ENCODE measurements around the gene YAF2.
A peak's percentile ranks its signal among the peaks of the same experiment; 100 is the strongest.

The YAF2 gene

DNA sequence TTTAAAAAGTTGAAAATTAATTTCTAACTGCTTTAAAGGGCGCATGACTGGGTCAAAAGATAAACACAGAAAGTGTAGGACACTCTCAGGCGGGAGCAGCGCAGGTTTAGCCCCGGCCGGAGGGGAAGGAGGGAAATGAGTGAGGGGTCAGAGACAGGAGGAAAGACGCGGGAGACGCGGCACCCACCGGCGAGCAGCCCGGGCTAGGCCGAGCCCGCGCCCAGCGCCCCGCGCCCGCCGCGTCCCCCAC is 94.0 kb downstream of the YAF2 start:
- no peak for TF ChIP-seq CTCF (IDR thresholded peaks at IDR 0.05)
- no peak for TF ChIP-seq ZFX (IDR thresholded peaks at IDR 0.05; ENCODE audit: borderline replicate concordance)
- H3K27ac ChIP-seq = peak overlapping the region; percentile 94

DNA sequence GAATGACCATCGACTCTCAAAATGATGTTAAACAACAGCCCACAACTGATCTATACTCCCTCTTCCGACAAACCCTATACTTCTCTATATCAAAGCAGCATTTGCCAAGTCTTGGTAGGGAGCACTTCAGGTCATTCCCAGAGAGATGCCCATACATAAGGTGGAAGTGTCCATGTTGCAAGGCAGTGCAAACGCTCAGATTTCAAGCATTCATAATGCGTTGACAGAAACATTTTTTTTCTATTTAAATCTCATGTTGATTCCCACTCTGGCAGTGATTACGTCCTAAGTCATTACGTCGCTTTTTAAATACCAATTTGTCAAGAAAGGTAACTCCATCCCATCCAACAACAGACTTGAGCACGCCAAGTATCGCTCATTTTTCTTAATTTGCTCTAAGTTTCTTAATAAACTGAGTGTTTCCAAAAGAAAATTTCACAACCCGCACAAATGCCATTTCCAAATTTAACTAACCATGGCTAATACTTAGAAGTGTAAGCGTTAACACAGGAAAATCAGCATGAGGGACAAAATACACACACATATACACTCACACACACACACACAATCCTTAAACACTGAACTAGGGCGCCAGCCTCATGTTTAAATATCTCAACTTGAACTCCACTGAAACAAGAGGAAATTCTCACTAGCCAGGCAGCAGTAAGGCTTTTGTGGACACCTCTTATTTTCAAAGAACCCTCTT is 94.4 kb downstream of the YAF2 start:
- H3K27ac ChIP-seq = peak overlapping the region; percentile 94
- no peak for TF ChIP-seq CTCF (IDR thresholded peaks at IDR 0.05)
- no peak for TF ChIP-seq ZFX (IDR thresholded peaks at IDR 0.05; ENCODE audit: borderline replicate concordance)

GRCh38 chr12:42141981-42142606 is 96.0 kb downstream of the YAF2 start:
- H3K27ac ChIP-seq = no peak overlapping the region
- TF ChIP-seq CTCF (IDR thresholded peaks at IDR 0.05) (no peak), ZFX (IDR thresholded peaks at IDR 0.05; ENCODE audit: borderline replicate concordance) (no peak)

DNA sequence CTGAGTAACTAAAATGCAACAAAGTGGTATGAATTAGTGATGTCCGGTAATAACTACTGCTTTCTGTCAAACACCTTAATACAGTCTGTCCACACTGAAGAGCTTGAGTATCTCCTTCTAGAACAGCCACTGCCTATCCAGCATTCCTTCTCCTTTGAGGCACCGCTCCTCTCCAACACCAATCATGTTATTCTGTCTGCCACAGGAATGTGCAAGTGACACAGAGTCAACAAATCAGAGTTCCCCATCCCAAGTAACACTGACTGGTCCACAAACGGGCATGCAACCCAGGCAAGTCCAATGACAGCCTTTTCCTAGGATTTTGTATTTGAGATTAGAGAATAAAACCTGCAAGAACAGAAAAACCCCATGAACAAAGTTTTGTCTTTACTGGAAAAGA is 97.1 kb downstream of the YAF2 start:
- TF ChIP-seq CTCF (IDR thresholded peaks at IDR 0.05) = no peak
- no peak for TF ChIP-seq ZFX (IDR thresholded peaks at IDR 0.05; ENCODE audit: borderline replicate concordance)
- H3K27ac ChIP-seq = no peak overlapping the region

DNA sequence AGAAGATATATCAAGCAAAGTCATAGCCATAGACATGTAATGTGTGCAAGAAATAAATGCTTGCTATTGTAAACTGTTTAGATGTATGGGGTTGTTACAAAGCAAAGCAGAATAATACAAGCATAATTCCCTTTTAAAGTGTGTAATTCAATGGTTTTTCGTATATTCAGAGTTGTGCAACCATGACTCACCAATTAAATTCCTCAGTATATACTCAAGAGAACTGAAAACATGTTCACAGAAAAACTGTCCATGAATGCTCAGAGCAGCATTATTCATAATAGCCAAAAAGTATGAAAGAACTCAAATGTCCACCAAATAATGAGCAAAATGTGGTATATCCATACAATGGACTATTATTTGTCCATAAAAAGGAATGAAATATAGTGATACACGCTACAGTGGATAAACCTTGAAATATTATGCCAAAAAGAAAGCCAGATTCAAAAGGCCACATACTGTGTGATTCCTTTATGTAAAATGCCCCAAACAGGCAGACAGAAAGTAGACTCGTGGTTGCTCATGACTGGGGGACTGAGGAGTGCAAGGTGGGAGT is 102.7 kb downstream of the YAF2 start:
- TF ChIP-seq ZFX (IDR thresholded peaks at IDR 0.05; ENCODE audit: borderline replicate concordance) (no peak), CTCF (IDR thresholded peaks at IDR 0.05) (no peak)
- no peak overlapping the region for H3K27ac ChIP-seq

DNA sequence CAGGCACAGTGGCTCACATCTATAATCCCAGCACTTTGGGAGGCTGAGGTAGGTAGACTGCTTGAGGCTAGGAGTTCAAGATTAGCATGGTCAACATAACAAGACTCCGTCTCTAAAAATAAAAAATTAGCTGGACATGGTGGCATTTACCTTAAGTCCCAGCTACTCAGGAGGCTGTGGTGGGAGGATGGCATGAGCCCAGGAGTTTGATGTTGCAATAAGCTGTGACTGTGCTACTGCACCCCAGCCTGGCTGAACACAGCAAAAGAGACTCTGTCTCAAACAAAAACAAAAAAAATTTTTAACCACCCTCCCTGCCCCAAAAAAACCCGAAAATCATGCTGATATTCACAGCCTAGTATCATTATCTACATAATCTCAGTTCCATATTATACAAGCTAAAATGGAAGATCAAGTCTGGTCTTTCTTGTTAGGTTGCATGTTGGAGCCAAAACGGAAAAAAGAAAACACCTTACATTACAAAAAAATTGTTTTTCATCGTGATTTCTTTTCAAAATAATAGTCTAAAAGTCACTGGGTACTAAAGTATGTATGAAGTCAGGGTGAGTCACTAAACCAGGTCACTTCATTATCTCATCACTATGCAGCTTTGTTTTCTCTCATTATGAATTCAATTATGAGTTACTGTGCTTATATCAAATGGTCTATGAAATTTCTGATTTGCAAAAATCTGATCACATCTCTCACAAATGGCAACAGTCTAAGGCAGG is 107.2 kb downstream of the YAF2 start:
- no peak overlapping the region for H3K27ac ChIP-seq

More for the DNA sequence above, 107.2 kb downstream of the YAF2 start:
- TF ChIP-seq ZFX (IDR thresholded peaks at IDR 0.05; ENCODE audit: borderline replicate concordance) = no peak
- no peak for TF ChIP-seq CTCF (IDR thresholded peaks at IDR 0.05)
